Left forelimb (tissue), 1 donor: ENCODE measurements around the gene LIME1.
A peak's percentile ranks its signal among the peaks of the same experiment; 100 is the strongest.
"Not testable (repeated sequence)": the region's sequence is repeated elsewhere in the genome, so short reads cannot be mapped to it uniquely, and the experiment has no call there.

Experiments used
- DNase-seq: peaks from one replicate; pipeline ENCODE4 v3.0.0-alpha.2; 2018; ENCODE audit warnings: low spot score

The LIME1 gene

DNA sequence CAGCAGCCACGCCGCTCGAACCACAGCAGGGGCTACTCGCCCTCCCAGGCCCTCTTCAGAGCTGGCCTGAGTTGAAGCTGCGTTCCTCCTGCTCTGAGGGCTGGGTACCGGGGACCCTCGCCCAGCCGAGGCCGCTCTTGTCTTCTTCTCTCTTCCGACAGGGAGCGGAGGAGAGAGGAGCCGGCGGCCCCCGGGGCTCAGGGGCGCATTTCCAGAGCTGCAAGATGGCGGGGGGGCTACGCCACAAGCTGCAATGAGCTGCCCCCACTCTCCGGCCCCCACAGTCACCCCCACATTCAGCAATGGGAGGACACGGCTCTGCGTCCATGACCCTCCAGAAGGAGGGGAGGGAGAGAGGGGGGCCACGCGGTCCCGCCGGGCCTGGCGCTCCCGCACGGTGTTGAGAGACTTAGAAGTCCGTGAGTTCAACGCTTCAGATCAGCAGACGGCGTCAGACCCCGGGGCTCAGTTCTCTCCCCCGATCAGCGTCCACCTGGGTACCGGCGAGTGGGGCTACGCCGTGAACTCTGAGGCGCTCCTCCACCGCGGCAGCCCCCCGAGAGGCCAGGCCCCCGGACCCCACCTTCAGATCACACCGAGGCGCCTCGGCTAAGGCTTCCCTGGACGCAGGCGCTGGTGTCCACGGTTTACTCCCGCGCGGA is 34.7 kb downstream of the LIME1 start:
- no peak for DNase-seq

DNA sequence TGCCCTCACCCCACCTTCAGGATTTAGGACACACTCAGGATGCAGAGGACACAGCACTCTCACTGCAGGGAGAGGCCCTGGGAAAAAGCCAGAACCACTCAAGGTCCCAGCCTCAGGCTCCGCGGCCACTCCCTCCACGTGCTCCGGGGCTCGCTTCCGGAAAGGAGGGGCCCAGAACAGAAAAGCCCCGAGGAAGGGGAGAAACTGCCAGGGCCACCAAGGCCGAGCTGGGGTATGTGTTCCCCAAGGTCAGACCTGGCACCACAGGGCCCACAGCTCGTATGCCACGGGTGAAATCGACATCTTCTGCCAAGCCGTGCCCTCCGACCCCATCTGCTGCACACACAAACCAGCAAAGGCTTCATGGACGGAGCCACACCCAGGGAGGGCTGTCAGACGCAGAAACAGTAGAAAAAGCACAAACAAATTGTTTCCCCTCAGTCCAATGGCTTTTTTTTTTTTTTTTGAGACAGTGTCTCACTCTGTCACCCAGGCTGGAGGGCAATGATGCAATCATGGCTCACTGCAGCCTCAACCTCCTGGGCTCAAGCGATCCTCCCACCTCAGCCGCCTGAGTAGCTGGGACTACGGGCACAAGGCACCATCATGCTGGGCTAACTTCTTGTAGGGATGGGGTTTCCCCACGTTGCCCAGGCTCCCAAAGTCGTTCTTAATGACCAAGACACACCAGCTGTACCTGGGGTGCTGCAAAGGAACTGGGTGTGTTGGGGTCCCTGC is 36.5 kb downstream of the LIME1 start:
- no peak for DNase-seq

DNA sequence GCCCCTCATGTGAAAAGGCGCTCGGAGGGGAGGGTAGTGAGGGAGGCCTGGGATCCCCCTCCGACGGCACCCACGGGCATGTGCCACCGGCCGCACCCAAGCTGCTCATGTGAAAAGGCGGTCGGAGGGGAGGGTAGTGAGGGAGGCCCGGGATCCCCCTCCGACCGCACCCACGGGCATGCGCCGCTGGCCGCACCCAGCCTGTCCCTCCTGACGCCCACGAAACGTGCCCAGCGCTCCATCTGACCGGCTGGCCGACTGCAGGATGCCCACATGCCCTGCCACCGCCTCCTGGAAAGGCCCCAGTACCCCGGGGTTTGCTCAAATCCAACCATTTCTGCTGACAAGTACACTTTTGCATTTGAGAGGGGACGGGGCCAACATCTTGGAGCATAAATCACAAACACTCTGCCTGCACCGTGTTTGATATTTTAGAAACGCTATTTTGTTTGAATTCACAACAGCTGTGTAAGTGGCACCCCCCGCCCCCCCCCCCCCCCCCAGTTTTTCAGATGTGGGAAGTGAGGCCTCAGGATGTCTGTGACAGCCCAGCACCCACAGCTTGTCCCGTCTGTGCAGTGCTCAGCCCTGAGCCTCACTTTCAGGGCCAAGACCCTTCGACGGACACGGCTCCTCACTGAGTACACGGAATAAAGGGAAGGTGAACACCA is 37.2 kb downstream of the LIME1 start:
- no peak for DNase-seq

DNA sequence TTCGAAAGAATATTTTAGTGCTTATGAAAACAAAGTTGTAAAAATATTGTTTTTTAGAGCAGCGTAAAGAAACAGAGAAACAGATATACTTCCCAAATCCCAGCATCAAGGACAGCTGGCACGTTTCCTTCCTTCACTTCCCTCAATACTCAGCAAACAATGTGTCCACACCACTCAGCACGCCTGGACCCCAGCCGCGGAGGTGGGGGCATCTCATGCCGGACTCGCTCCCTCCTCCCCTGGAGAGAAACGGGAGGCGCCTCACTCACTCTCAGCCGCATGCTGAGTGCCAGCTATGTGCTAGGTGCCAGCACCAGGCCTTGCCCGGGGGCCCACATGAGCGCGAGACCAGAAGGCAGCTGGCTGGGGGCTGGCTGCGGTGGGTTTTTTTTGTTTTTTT is 37.8 kb downstream of the LIME1 start:
- no peak for DNase-seq

DNA sequence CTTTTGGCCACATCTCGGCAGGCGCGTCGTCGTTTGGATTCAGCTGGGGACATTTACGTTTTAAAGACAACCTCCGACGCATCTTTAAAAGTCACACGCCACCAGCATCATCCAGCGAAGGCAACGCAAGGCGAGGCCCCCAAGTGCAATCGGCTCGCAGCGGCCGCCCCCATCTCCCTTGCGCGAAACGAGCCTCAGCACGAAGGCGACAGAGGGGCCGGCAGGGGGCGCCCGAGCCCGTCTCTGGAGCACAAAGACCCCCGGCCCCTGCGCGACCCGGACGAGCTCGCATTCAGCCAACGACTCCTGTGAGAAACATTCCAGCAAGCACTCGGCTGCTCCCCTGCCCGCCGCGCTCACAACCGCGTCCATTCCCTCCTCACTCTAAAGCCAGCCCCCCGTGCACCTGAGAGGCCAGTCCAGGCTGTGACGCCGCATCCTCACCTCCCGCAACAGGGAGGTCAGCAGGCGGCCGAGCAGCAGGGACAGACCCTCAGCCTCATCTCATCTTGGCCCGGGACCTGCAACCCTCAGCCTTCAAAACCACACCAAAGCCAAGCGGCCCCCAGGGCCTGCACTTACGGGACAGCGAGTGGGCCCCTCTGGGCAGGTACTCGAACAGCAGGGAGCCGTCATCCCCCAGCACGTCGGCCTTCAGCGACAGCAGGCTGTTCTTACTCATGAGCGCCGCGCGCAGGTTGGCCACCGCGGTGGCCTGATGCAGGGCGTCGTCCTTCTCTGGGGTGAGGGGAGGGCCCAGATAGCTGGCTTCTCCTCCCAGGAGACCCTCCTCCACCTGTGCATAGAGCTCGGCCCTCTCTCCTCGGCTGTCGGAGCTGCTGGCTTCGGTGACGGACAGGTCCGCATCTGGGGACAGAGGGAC is 38.9 kb downstream of the LIME1 start:
- peak; percentile 86 for DNase-seq

DNA sequence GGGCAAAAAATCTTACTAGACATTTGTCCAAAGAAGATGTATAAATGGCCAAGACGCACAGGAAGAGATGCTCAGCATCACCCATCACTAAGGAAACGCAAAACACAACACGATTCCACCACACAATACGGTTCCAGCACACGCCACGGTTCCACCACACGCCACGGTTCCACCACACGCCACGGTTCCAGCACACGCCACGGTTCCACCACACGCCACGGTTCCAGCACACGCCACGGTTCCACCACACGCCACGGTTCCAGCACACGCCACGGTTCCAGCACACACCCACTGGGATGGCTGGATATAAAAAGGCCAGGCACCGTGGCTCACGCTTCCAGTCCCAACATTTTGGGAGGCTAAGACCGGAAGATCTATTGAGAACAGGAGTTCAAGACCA is 40.4 kb downstream of the LIME1 start:
- DNase-seq, result not testable (repeated sequence)

DNA sequence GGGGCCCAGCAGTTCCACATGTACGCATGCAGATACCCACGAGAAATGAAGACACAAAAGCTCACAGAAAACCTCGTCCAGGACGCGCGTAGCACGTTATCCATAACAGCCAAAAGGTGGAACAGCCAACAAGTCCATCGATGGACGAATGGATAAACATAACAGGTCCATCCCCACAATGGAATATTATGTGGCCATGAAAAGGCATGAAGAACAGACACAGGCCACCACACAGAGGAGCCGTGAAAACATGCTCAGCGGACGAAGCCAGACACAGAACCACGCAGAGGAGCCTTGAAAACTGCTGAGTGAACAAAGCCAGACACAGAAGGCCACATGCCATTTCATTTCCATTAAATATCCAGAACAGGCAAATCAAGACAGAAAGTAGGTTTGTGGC is 41.1 kb downstream of the LIME1 start:
- no peak for DNase-seq

DNA sequence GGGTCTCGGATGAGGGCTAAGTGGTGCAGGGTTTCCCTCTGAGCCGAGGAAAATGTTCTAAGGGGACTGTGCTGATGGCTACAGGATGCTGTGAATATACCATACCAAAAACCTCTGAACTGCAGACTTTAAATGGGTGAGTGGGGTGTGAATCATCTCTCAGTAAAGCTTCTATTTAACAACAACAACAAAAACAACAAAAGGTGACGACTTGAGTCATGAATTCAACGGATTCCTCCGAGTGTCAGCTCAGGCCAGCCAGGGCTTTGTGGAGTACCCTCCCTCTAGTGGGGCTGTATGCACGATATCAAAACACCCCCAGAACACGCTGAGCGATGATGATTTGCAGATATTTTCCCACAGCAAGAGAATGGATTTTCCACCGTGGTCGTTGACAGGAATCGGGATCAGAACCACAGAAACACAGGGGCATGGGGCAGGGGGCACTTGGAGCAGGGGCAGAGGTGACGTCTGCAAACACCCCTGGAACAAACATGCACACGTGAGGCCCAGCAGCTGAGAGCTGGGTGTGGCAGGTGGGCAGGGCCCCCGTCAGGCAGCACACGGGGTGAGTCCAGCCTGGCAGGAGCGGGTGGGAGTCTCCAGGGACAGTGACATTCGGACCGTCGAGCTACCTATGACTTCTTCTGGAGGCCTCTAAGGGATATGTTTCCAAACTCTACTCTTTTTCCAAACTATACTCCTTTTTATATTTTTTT is 41.7 kb downstream of the LIME1 start:
- no peak for DNase-seq

DNA sequence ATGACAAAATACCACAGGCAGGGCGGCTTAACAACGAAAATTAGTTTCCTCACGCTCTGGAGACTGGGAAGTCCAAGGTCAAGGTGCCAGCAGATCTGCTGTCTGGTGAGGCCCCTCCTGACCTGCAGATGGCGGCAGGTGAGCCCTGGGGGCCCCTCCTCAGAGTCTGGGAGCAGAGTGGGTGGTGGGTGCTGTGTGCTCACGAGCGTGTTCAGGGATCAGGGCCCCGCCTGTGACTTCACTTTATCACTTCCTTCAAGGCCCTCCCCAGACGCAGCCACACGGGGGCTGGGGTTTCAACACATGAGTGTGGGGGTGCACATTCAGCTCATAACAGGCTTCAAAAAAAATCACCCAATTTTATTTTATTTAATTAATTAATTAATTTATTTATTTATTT is 42.4 kb downstream of the LIME1 start:
- no peak for DNase-seq

DNA sequence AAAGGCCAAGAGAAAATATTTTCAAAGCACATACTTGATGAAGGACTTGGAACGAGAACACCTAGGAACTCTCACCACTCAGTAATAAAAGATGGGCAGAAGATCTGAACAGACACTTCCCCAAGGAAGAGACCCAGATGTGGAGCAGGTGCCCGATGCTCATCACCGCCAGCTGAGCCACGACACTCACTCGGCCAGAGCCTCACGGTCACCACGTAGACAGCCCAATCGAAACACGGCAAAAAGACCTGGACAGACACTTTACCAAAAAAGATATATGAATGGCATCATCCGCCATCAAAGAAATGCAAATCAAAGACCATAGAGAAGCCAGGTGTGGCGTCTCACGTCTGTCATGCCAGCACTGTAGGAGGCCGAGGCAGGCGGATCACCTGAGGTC is 44.7 kb downstream of the LIME1 start:
- no peak for DNase-seq

DNA sequence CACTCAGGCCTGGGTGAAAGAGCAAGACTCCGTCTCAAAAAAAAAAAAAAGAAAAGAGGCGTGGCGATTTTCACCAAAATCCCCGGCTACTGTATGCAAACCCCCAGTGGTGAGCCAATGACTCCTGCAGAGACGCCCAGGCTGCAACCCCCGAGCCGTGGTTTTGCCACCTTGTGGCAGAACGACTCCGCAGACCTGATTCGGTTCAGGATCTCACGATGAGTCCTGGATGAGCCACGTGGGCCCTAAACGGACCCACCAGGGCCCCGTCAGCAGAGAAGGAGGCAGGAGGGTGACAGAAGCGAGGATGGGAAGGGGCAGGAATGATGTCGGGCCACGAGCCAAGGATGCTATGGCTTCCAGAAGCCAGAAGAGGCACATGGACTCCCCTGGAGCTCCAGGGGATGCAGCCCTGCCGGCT is 45.6 kb downstream of the LIME1 start:
- DNase-seq, result no peak

DNA sequence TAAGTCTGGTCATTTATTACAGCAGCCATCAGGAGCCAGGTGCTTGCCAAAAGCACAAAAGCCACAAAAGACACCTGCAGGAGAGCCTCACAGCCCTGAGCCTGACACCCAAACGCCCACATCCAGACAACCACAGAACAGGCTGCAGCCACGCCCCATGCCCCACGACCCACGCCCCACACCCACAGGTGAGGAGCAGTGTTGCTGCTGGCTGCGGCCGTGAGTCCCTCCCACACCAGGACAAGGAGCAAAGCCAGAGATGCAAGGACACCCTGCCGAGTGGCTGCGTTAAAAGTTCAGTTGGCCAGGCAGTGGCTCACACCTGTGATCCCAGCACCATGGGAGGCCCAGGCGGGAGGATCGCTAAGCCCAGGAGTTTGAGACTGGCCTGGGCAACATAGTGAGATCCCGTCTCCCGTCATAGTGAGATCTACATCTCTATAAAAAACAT is 46.1 kb downstream of the LIME1 start:
- DNase-seq, result no peak

DNA sequence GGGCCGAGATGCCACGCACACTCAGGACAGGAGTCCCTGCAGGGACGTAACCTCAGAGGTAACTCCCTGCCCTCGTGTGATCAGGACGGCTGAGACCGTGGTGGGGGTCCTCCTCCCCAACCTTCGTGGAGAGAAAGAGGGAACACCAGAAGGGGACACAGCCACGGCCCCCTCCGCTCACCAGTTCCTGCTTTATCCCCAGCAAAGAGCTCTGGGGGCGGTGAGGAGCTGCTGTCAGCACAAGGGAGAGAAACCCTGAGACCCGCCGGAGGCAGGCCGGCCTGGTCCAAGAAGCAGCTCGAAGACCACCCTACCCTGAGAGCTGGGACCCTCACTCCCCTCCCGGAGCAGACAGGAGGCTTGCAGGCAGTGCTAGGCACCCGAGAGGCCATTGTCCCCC is 47.5 kb downstream of the LIME1 start:
- DNase-seq, result no peak

DNA sequence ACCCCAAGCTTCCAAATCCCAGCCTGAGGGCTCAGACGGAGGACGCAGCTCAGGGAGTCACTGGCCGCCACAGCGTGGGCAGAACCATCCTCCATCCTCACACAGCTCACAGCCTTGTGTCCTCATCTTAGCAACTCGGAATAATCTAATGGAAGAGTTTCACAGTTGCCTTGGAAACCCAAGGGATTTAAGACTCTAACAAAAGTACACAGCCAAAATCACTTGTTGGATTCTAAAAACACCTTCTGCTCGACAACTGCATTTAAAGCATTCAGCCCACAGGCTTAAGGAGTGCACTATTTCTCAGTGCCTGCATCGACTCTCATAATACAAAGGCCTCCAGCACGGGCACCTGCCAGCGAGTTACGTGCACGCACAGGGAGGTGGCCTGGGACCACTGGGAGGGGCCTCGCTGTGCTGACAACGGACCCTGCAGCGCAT is 49.2 kb downstream of the LIME1 start:
- no peak for DNase-seq

DNA sequence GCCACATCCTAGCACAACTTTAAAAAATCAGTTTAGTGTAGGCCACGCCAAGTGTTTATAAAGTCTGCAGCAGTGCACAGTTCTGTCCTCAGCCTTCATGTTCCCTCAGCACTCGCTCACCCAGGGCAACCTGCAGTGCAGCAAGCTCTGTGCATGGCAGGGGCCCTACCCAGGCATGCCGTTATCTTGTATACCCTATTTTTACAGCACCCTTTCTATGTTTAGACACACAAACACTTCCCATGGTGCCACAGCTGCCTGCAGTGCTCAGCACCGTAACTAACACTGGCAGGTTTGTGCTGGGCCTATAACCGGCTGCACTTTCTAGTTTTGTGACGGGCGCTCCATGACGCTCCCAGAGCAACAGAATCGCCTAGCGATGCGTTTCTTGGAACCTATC is 50.8 kb downstream of the LIME1 start:
- DNase-seq, result no peak

DNA sequence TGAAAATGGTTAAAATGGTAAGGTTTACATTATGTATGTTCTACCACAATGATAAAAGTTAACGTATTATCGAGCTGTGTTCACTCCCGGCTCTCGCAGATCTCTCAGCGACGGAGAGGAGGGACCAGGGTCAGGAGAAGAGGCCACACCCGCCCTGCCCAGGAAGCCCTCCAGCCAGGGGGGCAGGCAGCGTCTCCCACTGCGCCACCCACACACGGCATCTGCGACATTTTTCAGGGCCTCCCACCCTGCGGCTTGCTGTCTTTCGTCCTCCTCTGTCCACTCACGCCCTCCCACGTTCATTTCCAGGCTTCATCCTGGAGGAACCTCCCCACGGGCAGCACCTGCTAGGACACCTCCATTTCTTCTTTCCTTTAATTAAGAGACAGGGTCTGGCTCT is 51.3 kb downstream of the LIME1 start:
- DNase-seq, result no peak
